Middle frontal gyrus (tissue), 1 donor: ENCODE results near the gene CNTNAP2.
"Not testable (repeated sequence)": the region's sequence is repeated elsewhere in the genome, so short reads cannot be mapped to it uniquely, and the experiment has no call there.

ENCODE experiments used
- DNase-seq: peaks from one replicate; pipeline ENCODE4 v3.0.0-alpha.2; 2015; ENCODE audit warnings: low spot score; ENCODE audit errors: extremely low spot score

Gene CNTNAP2

GRCh38 chr7:147708871-147709270 lies 1592.3 kb downstream of the CNTNAP2 start:
- no peak for DNase-seq

- no peak for DNase-seq
These were observed 1594.8 kb downstream of the CNTNAP2 start for GRCh38 chr7:147711447-147711846.

- no peak for DNase-seq
These were observed 1605.6 kb downstream of the CNTNAP2 start for GRCh38 chr7:147721962-147722830.

- DNase-seq, result no peak
These were observed 1606.9 kb downstream of the CNTNAP2 start for GRCh38 chr7:147723536-147723935.

GRCh38 chr7:147731311-147731710 lies 1614.7 kb downstream of the CNTNAP2 start:
- no peak for DNase-seq

GRCh38 chr7:147737559-147738214 lies 1621.1 kb downstream of the CNTNAP2 start:
- not testable (repeated sequence) for DNase-seq

GRCh38 chr7:147742301-147742700 lies 1625.7 kb downstream of the CNTNAP2 start:
- DNase-seq, result no peak

GRCh38 chr7:147756300-147756699 lies 1639.7 kb downstream of the CNTNAP2 start:
- DNase-seq, result no peak

- no peak for DNase-seq
These were observed 1642.8 kb downstream of the CNTNAP2 start for GRCh38 chr7:147759327-147759943.

- DNase-seq, result no peak
These were observed 1648.7 kb downstream of the CNTNAP2 start for GRCh38 chr7:147765301-147765700.

GRCh38 chr7:147771344-147771743 lies 1654.7 kb downstream of the CNTNAP2 start:
- DNase-seq, result no peak

GRCh38 chr7:147774461-147774860 lies 1657.9 kb downstream of the CNTNAP2 start:
- DNase-seq, result no peak

- DNase-seq, result no peak
These were observed 1659.1 kb downstream of the CNTNAP2 start for GRCh38 chr7:147775516-147776284.

GRCh38 chr7:147777309-147777708 lies 1660.7 kb downstream of the CNTNAP2 start:
- DNase-seq, result no peak

- no peak for DNase-seq
These were observed 1663.3 kb downstream of the CNTNAP2 start for GRCh38 chr7:147779949-147780348.

- DNase-seq, result no peak
These were observed 1680.0 kb downstream of the CNTNAP2 start for GRCh38 chr7:147796581-147796980.

- no peak for DNase-seq
These were observed 1681.4 kb downstream of the CNTNAP2 start for GRCh38 chr7:147798001-147798400.

GRCh38 chr7:147801762-147802161 lies 1685.2 kb downstream of the CNTNAP2 start:
- DNase-seq, result not testable (repeated sequence)

- DNase-seq, result no peak
These were observed 1686.5 kb downstream of the CNTNAP2 start for GRCh38 chr7:147803151-147803550.

- DNase-seq, result no peak
These were observed 1687.0 kb downstream of the CNTNAP2 start for GRCh38 chr7:147803606-147804005.

- DNase-seq, result no peak
These were observed 1687.4 kb downstream of the CNTNAP2 start for GRCh38 chr7:147804032-147804431.
